ENCODE results near the gene TAF15. TPM values are rescaled to one million over a fixed set of nuclear protein-coding genes. Genes with fewer than 3 reads are reported as not detected.

The TAF15 gene
- total and polyA plus RNA-seq, 10 of the 15 experiments (the other 5 are each of a cell fraction or from before 2014, with no cell fraction given): 9.5 to 259 (median 40.4) TPM

DNA sequence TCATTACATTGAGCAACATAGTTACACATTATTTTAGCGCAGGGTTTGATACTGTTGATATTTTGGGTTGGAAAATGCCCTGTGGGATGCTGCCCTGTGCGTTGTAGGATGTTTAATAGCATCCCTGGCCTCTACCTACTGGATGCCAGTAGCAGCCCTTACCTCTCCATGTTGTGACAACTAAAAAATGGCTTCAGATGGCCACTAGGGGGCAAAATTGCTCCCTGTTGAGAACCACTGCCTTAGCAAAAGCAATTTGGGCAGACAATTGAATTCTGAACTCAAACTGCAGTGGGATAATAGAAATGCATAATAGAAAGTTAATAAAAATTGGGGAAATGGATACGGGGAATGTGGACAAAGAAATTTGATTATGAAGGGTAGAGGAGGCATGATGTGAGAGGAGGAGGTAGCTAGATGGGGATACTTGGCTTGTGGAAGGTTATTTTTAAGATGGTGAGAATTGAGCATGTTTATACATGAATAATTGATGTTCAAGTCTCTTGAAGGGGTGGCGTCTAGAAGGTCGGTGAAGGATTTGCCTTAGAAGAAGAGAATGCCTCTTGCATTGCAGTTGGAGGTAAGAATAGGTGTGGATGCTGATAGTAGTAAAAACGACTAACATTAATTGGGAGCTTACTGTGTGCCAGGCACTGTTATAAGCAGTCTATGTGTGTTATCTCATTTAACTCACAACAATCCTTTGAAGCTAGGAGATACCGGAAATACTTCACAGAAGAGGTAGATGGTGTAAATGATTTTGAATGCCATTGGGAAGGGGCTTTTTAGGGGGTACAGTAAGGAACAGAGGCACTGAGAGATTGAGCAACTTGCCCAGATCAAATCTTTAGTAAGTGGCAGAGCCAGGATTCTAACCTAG is 40.4 kb downstream of the TAF15 start (continued):
- TF ChIP-seq, protein P1, sequence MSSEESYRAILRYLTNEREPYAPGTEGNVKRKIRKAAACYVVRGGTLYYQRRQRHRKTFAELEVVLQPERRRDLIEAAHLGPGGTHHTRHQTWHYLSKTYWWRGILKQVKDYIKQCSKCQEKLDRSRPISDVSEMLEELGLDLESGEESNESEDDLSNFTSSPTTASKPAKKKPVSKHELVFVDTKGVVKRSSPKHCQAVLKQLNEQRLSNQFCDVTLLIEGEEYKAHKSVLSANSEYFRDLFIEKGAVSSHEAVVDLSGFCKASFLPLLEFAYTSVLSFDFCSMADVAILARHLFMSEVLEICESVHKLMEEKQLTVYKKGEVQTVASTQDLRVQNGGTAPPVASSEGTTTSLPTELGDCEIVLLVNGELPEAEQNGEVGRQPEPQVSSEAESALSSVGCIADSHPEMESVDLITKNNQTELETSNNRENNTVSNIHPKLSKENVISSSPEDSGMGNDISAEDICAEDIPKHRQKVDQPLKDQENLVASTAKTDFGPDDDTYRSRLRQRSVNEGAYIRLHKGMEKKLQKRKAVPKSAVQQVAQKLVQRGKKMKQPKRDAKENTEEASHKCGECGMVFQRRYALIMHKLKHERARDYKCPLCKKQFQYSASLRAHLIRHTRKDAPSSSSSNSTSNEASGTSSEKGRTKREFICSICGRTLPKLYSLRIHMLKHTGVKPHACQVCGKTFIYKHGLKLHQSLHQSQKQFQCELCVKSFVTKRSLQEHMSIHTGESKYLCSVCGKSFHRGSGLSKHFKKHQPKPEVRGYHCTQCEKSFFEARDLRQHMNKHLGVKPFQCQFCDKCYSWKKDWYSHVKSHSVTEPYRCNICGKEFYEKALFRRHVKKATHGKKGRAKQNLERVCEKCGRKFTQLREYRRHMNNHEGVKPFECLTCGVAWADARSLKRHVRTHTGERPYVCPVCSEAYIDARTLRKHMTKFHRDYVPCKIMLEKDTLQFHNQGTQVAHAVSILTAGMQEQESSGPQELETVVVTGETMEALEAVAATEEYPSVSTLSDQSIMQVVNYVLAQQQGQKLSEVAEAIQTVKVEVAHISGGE (CRISPR knock-in tag; IDR thresholded peaks at IDR 0.05): no peak
- no peak for TF ChIP-seq SREBF1 (IDR thresholded peaks at IDR 0.05; ENCODE audit: low read length)
- TF ChIP-seq SUZ12 (IDR thresholded peaks at IDR 0.05; ENCODE audit: unreplicated experiment): no peak
- TF ChIP-seq ZSCAN29 (IDR thresholded peaks at IDR 0.05): 0 out of 2 replicates have a peak, but pooled peaks have one; percentile 28
- TF ChIP-seq, protein P2, sequence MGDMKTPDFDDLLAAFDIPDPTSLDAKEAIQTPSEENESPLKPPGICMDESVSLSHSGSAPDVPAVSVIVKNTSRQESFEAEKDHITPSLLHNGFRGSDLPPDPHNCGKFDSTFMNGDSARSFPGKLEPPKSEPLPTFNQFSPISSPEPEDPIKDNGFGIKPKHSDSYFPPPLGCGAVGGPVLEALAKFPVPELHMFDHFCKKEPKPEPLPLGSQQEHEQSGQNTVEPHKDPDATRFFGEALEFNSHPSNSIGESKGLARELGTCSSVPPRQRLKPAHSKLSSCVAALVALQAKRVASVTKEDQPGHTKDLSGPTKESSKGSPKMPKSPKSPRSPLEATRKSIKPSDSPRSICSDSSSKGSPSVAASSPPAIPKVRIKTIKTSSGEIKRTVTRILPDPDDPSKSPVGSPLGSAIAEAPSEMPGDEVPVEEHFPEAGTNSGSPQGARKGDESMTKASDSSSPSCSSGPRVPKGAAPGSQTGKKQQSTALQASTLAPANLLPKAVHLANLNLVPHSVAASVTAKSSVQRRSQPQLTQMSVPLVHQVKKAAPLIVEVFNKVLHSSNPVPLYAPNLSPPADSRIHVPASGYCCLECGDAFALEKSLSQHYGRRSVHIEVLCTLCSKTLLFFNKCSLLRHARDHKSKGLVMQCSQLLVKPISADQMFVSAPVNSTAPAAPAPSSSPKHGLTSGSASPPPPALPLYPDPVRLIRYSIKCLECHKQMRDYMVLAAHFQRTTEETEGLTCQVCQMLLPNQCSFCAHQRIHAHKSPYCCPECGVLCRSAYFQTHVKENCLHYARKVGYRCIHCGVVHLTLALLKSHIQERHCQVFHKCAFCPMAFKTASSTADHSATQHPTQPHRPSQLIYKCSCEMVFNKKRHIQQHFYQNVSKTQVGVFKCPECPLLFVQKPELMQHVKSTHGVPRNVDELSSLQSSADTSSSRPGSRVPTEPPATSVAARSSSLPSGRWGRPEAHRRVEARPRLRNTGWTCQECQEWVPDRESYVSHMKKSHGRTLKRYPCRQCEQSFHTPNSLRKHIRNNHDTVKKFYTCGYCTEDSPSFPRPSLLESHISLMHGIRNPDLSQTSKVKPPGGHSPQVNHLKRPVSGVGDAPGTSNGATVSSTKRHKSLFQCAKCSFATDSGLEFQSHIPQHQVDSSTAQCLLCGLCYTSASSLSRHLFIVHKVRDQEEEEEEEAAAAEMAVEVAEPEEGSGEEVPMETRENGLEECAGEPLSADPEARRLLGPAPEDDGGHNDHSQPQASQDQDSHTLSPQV (IDR thresholded peaks at IDR 0.05): no peak
- no peak for TF ChIP-seq ATF7 (IDR thresholded peaks at IDR 0.05; ENCODE audit: low read depth)
- no peak for TF ChIP-seq IRF4 (IDR thresholded peaks at IDR 0.05; ENCODE audit: low read depth, low read length)
- 0 out of 3 replicates have a peak, but pooled peaks have one; percentile 39 for TF ChIP-seq POU2F2 (IDR thresholded peaks at IDR 0.05; ENCODE audit: borderline replicate concordance, low read depth, low read length)
- TF ChIP-seq, protein P3, sequence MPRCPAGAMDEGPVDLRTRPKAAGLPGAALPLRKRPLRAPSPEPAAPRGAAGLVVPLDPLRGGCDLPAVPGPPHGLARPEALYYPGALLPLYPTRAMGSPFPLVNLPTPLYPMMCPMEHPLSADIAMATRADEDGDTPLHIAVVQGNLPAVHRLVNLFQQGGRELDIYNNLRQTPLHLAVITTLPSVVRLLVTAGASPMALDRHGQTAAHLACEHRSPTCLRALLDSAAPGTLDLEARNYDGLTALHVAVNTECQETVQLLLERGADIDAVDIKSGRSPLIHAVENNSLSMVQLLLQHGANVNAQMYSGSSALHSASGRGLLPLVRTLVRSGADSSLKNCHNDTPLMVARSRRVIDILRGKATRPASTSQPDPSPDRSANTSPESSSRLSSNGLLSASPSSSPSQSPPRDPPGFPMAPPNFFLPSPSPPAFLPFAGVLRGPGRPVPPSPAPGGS (IDR thresholded peaks at IDR 0.05; ENCODE audit: borderline replicate concordance, insufficient read depth, low read depth, low read length, poor library complexity, severe bottlenecking): no peak
- no peak for TF ChIP-seq CHD4 (IDR thresholded peaks at IDR 0.05)
- TF ChIP-seq PAX8 (IDR thresholded peaks at IDR 0.05): no peak
- no peak for TF ChIP-seq NFYB (IDR thresholded peaks at IDR 0.05; ENCODE audit: insufficient read depth, low read depth, low read length)
- TF ChIP-seq SMC3 (IDR thresholded peaks at IDR 0.05; ENCODE audit: borderline replicate concordance, low read length): peak; percentile 74
- no peak for TF ChIP-seq RB1 (IDR thresholded peaks at IDR 0.05; ENCODE audit: borderline replicate concordance)
- TF ChIP-seq NRF1 (conservative IDR thresholded peaks at IDR 0.05; ENCODE audit: low read depth, low read length): no peak
- TF ChIP-seq GABPA (IDR thresholded peaks at IDR 0.05; ENCODE audit: low read depth): no peak
- no peak for TF ChIP-seq SMAD5 (IDR thresholded peaks at IDR 0.05; ENCODE audit: low read depth)
- TF ChIP-seq, protein P4, sequence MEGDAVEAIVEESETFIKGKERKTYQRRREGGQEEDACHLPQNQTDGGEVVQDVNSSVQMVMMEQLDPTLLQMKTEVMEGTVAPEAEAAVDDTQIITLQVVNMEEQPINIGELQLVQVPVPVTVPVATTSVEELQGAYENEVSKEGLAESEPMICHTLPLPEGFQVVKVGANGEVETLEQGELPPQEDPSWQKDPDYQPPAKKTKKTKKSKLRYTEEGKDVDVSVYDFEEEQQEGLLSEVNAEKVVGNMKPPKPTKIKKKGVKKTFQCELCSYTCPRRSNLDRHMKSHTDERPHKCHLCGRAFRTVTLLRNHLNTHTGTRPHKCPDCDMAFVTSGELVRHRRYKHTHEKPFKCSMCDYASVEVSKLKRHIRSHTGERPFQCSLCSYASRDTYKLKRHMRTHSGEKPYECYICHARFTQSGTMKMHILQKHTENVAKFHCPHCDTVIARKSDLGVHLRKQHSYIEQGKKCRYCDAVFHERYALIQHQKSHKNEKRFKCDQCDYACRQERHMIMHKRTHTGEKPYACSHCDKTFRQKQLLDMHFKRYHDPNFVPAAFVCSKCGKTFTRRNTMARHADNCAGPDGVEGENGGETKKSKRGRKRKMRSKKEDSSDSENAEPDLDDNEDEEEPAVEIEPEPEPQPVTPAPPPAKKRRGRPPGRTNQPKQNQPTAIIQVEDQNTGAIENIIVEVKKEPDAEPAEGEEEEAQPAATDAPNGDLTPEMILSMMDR (IDR thresholded peaks at IDR 0.05 in 2 of 3, conservative IDR thresholded peaks at IDR 0.05 in 1 of 3; ENCODE audit: control insufficient read depth in 2 of 3, extremely low read depth in 1 of 3, insufficient read depth in 1 of 3, low read depth in 3 of 3, low read length in 3 of 3): peak; percentile 73 to 79 (median 75)
- no peak for TF ChIP-seq JUNB (IDR thresholded peaks at IDR 0.05)

Data from GM12878 (cell line).